Transverse colon (tissue), 4 donors: ENCODE data around the gene ECM1. TPM values are rescaled to one million over a fixed set of nuclear protein-coding genes. Genes with fewer than 3 reads are reported as not detected.
A peak's percentile ranks its signal among the peaks of the same experiment; 100 is the strongest.

Experiments used
- DNase-seq: peaks from one replicate; pipeline ENCODE4 v3.0.0-alpha.2; 2019
- H3K27ac ChIP-seq, 4 donors: fragments of 200-600 bp; sonication (generic); 2 replicates each; pipeline ENCODE4 v1.5.1; 2016 to 2018; ENCODE audit warnings: inconsistent platforms in 4 of 4
- H3K27me3 ChIP-seq: fragments of 200-600 bp; sonication (generic); 2 replicates; pipeline ENCODE4 v1.5.1; 2017; ENCODE audit warnings: inconsistent platforms
- H3K36me3 ChIP-seq, 4 donors: fragments of 200-600 bp; sonication (generic); 2 replicates each; pipeline ENCODE4 v1.5.1; 2017 to 2019; ENCODE audit warnings: inconsistent platforms in 4 of 4
- H3K4me1 ChIP-seq, 4 donors: fragments of 200-600 bp; sonication (generic); 2 replicates each; pipeline ENCODE4 v1.5.1; 2017 to 2020; ENCODE audit warnings: inconsistent platforms in 4 of 4
- H3K4me3 ChIP-seq, 4 donors: fragments of 200-600 bp; sonication (generic); 1 replicate in 1 of 4; 2 replicates in 3 of 4; pipeline versions ENCODE4 v1.5.1 to v1.6.1; 2017 to 2019; ENCODE audit warnings: inconsistent platforms in 4 of 4
- H3K9me3 ChIP-seq, 2 donors: fragments of 200-600 bp; sonication (generic); 2 replicates each; pipeline ENCODE4 v1.5.1; 2017 to 2019; ENCODE audit warnings: inconsistent platforms in 2 of 2
- EP300 ChIP-seq: sonication (generic); formaldehyde crosslinking; IDR thresholded peaks from one replicate; pipeline ENCODE4 v1.6.1; 2017; ENCODE audit warnings: antibody characterized with exemption, low read depth
- POLR2A ChIP-seq: fragments of 450-650 bp; IDR thresholded peaks from one replicate; pipeline ENCODE4 v1.6.1; 2016; ENCODE audit warnings: antibody characterized with exemption, mild to moderate bottlenecking, moderate library complexity
- POLR2AphosphoS5 ChIP-seq, 3 donors: sonication (generic); formaldehyde crosslinking; IDR thresholded peaks; one replicate each; pipeline ENCODE4 v1.6.1; 2016; ENCODE audit warnings: antibody characterized with exemption in 3 of 3
- WGBS, 2 donors: methylation state at CpG; one replicate each; pipeline ENCODE4 v1.1.5; 2018; ENCODE audit warnings: low coverage in 1 of 2; 5-methylcytosine and 5-hydroxymethylcytosine counted together
- in situ Hi-C, 4 donors: fragments of 200-750 bp; cut with MboI; loops; one replicate each; pipeline versions ENCODE4 v1.15.0 to v1.15.1; 2017; ENCODE audit warnings: low sequenced_read_pairs in 3 of 4, low pct_ligation_motif_present in 1 of 4, low pct_unique_long_range_greater_than_20kb in 1 of 4
- intact Hi-C: fragments of 100-400 bp; cut with DNase I; formaldehyde crosslinking; loops from one replicate; pipeline ENCODE4 v1.15.1; 2023; ENCODE audit warnings: low total_unique reads
- total RNA-seq, 4 donors: library from RNA; depleted of rRNA; stranded (reverse); fragments of >200 nt; gene quantifications; one replicate each; pipeline ENCODE4 v1.1.0, GENCODE V29; 2016
- TF ChIP-seq, protein P1 (sequence below), 5 experiments: fragments of 200-600 bp in 3 of 5; fragments of 450-650 bp in 2 of 5; sonication (generic) in 3 of 5; IDR thresholded peaks; 1 replicate in 2 of 5; 2 replicates in 3 of 5; pipeline ENCODE4 v1.5.1; 2016 to 2017; ENCODE audit warnings: antibody characterized with exemption in 5 of 5, inconsistent platforms in 3 of 5, mild to moderate bottlenecking in 2 of 5, moderate library complexity in 1 of 5

ECM1 gene
- total RNA-seq, 4 donors from 2014 or later: 1.5 to 5.4 (median 3.3) TPM

DNA sequence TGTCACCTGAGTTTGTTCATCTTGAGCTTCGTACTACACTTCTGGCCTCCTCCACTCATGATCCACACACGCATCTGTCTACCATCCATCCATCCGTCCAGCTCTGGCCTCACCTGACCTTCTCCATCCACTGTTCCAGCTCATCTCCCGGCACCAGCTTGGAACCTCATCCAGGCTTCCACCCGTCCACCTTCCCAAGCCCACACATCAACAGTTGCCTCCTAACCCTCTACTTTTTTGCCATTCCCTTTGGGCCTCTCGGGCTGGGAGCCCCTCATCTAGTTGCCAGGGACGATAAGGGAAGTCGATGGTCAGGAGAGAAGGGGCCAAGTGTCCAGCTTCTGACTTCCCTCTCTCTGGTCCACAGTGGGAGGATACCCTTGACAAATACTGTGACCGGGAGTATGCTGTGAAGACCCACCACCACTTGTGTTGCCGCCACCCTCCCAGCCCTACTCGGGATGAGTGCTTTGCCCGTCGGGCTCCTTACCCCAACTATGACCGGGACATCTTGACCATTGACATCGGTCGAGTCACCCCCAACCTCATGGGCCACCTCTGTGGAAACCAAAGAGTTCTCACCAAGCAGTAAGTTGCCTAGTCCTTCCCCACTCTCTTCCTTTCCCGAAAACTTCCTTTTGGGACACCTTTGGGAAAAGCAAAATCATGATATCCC is 4.2 kb downstream of the ECM1 start:
- Histone ChIP-seq H3K27ac (no peak overlapping the region), H3K27me3 (no peaks in the 10 kb centered on the region), H3K9me3 (no peaks in the 10 kb centered on the region), H3K4me3 (no peak overlapping the region), H3K36me3 (no peaks in the 10 kb centered on the region), H3K4me1 (peaks cover 7 to 36% (median 18%) of the 10 kb centered on the region in 4 donors)
- TF ChIP-seq POLR2AphosphoS5 (IDR thresholded peaks at IDR 0.05) (no peak), EP300 (no peak), POLR2A (no peak)
- TF ChIP-seq, protein P1, sequence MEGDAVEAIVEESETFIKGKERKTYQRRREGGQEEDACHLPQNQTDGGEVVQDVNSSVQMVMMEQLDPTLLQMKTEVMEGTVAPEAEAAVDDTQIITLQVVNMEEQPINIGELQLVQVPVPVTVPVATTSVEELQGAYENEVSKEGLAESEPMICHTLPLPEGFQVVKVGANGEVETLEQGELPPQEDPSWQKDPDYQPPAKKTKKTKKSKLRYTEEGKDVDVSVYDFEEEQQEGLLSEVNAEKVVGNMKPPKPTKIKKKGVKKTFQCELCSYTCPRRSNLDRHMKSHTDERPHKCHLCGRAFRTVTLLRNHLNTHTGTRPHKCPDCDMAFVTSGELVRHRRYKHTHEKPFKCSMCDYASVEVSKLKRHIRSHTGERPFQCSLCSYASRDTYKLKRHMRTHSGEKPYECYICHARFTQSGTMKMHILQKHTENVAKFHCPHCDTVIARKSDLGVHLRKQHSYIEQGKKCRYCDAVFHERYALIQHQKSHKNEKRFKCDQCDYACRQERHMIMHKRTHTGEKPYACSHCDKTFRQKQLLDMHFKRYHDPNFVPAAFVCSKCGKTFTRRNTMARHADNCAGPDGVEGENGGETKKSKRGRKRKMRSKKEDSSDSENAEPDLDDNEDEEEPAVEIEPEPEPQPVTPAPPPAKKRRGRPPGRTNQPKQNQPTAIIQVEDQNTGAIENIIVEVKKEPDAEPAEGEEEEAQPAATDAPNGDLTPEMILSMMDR (IDR thresholded peaks at IDR 0.05): no peak
- intact Hi-C loops (no loop called here), in situ Hi-C loops (no loop called here)
- no peak for DNase-seq
- WGBS, 2 donors: 80 to 87% methylated on average over 7 to 17 of the region's 17 CpGs

DNA sequence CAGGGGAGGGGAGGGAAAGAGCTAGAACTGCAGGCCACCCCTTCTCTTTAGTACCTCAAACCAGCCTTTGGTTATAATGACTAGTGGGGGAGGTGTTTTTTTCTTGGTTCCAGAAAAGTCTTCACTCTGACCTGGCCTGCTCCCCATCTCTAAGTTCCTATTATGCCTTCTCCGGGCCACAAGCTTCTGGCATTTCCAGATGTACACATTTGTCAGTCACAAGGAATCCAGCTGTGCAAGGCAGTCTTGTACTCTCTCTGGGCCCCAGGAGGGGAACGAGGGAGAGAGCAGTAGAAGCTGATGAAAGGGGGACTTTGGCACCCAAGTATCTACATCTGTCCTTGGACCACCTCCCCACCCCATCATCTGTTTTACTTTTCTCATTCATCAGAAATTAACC is 4.9 kb downstream of the ECM1 start:
- TF ChIP-seq POLR2A (no peak), POLR2AphosphoS5 (IDR thresholded peaks at IDR 0.05) (no peak), EP300 (no peak)
- TF ChIP-seq, protein P1 (IDR thresholded peaks at IDR 0.05): no peak
- in situ Hi-C loops: no loop called here
- H3K36me3 ChIP-seq: no peaks in the 10 kb centered on the region
- intact Hi-C loops: no loop called here
- no peaks in the 10 kb centered on the region for H3K9me3 ChIP-seq
- no peaks in the 10 kb centered on the region for H3K27me3 ChIP-seq
- WGBS, 2 donors: 50 to 84% methylated on average over 1 to 2 of the region's 2 CpGs
- no peak for DNase-seq
- no peak overlapping the region for H3K4me3 ChIP-seq
- H3K27ac ChIP-seq: no peak overlapping the region
- peaks cover 7 to 38% (median 16%) of the 10 kb centered on the region in 4 donors for H3K4me1 ChIP-seq

DNA sequence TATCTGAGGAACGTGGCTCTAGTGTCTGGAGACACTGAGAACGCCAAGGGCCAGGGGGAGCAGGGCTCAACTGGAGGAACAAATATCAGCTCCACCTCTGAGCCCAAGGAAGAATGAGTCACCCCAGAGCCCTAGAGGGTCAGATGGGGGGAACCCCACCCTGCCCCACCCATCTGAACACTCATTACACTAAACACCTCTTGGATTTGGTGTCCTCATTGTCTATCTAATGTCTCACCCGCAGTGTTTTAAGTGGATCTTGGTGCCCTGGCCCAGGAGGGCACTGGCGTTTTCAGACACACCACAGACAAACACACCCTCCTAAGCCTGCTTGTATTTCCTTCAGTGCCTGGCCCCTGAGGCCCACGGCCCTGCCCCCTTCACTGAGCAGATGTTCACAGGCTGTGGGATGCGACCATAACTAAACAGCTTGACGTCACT is 5.5 kb downstream of the ECM1 start:
- no peak for DNase-seq
- Histone ChIP-seq H3K9me3 (no peaks in the 10 kb centered on the region), H3K27me3 (no peaks in the 10 kb centered on the region), H3K27ac (no peak overlapping the region), H3K4me3 (no peak overlapping the region), H3K36me3 (no peaks in the 10 kb centered on the region), H3K4me1 (peaks cover 7 to 33% (median 14%) of the 10 kb centered on the region in 4 donors)
- no peak for TF ChIP-seq EP300
- TF ChIP-seq POLR2AphosphoS5 (IDR thresholded peaks at IDR 0.05): no peak
- TF ChIP-seq POLR2A: no peak
- TF ChIP-seq, protein P1 (IDR thresholded peaks at IDR 0.05): no peak
- intact Hi-C loops (no loop called here), in situ Hi-C loops (no loop called here)
- 77% methylated on average over 7 of the region's 7 CpGs; no CpG with 5 or more reads in 1 of the 2 donors for WGBS, 2 donors

DNA sequence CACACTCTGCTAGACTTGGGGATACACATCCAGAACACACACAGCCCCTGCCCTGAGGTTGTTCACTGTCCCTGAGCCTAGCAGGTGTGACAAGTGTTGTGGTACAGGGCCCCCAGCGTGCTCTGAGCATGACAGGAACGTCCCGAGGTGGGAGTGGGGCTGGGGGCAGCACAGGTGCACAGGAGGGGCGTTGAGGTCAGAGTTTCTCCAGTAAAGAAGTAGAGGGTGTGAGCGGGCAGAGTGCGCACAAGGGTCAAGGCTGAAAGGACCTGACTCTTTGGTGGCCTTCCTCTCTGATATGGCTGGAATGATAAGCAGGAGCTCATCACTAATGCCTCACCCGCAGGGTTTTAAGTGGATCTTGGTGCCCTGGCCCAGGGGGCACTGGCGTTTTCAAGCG is 6.4 kb downstream of the ECM1 start:
- DNase-seq: no peak
- TF ChIP-seq, protein P1 (IDR thresholded peaks at IDR 0.05): no peak
- TF ChIP-seq EP300 (no peak), POLR2AphosphoS5 (IDR thresholded peaks at IDR 0.05) (no peak), POLR2A (no peak)
- 80 to 84% methylated on average over 1 to 9 of the region's 9 CpGs for WGBS, 2 donors

More for the DNA sequence above, 6.4 kb downstream of the ECM1 start:
- intact Hi-C loops: no loop called here
- no peaks in the 10 kb centered on the region for H3K27me3 ChIP-seq
- H3K9me3 ChIP-seq: no peaks in the 10 kb centered on the region
- in situ Hi-C loops: no loop called here
- no peaks in the 10 kb centered on the region for H3K36me3 ChIP-seq
- no peak overlapping the region for H3K4me3 ChIP-seq
- H3K4me1 ChIP-seq: peaks cover 7 to 25% (median 13%) of the 10 kb centered on the region in 4 donors
- peak overlapping the region in 1 of 4 donors; percentile 91 for H3K27ac ChIP-seq
